ENCODE results near the gene AKR1C1.
"Not testable (repeated sequence)": the region's sequence is repeated elsewhere in the genome, so short reads cannot be mapped to it uniquely, and the experiment has no call there.

Gene AKR1C1

DNA sequence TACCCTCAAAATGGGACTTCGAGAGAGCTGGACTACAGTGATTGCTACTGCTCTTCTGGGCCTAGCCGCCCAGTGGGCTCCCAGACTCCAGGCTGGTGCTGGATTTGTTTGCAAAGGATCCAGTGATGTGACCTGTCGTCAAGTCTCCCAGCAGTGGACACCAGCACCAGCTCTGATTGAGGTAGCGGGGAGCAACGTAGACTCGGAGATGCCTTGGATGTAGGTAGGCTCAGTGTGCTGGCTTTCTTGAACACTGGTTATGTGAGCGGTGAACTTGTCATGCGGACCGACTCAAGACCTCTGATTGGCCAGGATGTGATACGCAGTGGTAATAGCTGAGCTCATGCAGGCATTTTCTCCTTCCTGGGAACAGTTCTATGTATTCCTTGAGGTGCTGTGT is 21.0 kb downstream of the AKR1C1 start:
- DNase-seq = no peak

GRCh38 chr10:4984971-4985594 is 21.9 kb downstream of the AKR1C1 start:
- no peak for DNase-seq

GRCh38 chr10:4988000-4988641 is 24.9 kb downstream of the AKR1C1 start:
- DNase-seq = not testable (repeated sequence)

GRCh38 chr10:4990217-4990616 is 27.0 kb downstream of the AKR1C1 start:
- no peak for DNase-seq

GRCh38 chr10:4991463-4991862 is 28.2 kb downstream of the AKR1C1 start:
- not testable (repeated sequence) for DNase-seq

- not testable (repeated sequence) for DNase-seq
Measured at GRCh38 chr10:4992564-4992963, 29.3 kb downstream of the AKR1C1 start.

- DNase-seq = not testable (repeated sequence)
Measured at GRCh38 chr10:4994260-4994659, 31.0 kb downstream of the AKR1C1 start.

- DNase-seq = no peak
Measured at GRCh38 chr10:4998671-4999070, 35.5 kb downstream of the AKR1C1 start.

DNA sequence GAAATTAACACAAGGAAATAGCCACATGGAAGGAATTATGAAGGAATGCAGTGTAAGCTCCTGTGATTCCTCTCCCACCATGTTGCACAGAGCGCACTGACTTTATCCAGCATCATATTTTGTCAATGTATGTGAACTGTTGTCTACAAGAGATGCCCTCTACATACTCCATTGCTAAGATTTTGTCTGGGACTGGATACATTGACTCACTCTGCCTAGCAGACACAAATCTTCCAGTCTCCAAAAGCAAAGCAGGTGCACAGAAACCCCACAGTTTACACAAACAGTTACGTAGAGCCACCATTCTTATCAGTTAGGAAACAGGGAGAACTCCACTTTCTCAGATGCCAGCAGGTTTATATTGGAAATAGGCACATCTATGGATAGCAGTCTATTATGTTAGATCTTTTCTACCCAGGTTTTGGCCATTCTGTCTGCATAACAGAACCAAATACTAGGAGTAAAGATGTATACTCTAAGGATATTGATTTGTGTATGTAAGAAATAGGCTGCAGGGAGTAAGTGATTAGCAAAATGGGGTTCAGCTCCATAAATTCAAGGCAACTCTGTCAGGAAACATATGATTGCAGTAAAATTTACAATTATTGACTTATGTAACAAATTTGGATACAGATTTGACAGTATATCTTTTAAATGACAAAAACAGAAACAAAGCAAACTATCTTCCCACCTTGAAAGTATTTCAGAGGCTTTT is 39.0 kb downstream of the AKR1C1 start:
- DNase-seq = no peak

- DNase-seq = not testable (repeated sequence)
Measured at GRCh38 chr10:5003127-5004029, 40.2 kb downstream of the AKR1C1 start, which contains the start of gene AKR1C2. AKR1C2 (minus strand) TSS chr10:5003857; CDS start chr10:5003835, 22 bp downstream.

- not testable (repeated sequence) for DNase-seq
Measured at GRCh38 chr10:5004030-5004385, 40.8 kb downstream of the AKR1C1 start.

- not testable (repeated sequence) for DNase-seq
Measured at GRCh38 chr10:5004501-5004900, 41.3 kb downstream of the AKR1C1 start.

- not testable (repeated sequence) for DNase-seq
Measured at GRCh38 chr10:5008857-5009548, 45.8 kb downstream of the AKR1C1 start.

DNA sequence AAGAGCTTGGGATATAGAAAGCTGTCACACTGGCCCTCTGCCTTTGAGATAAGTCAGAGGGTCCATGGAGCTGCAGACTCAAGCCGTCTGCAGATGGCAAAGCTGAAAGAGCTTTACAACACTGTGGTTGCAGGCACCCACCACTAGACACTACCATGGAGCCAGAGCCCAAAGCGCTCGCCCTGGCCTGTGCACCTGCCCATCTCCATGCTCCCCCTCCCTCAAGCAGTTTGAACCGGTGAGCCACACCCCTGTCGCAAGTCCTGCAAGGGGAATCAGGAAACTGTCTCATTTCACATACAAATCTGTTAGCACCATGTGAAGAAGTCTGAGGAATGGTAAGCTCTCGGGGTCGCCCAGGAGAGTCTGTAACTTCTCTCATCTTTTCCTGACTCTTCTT is 46.8 kb downstream of the AKR1C1 start:
- not testable (repeated sequence) for DNase-seq

GRCh38 chr10:5011392-5011791 is 48.2 kb downstream of the AKR1C1 start:
- DNase-seq = not testable (repeated sequence)

DNA sequence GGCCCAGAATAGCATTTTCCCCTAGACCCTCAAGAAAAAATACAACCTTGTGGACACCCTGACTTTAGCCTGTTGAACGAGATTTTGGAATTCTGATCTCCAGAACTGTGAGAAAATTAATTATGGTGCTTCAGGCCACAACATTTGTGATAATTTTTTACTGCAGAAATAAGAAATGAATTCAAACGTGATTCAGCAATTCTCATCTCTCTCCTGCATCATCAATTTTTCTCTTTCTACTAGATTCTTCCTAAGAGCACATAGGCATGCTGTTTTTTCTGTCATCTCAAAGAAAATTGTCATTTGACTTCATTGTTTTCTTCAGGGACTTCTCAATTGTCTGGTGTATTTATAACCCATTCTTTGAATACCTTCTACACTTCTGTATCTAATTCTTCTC is 49.4 kb downstream of the AKR1C1 start:
- no peak for DNase-seq

DNA sequence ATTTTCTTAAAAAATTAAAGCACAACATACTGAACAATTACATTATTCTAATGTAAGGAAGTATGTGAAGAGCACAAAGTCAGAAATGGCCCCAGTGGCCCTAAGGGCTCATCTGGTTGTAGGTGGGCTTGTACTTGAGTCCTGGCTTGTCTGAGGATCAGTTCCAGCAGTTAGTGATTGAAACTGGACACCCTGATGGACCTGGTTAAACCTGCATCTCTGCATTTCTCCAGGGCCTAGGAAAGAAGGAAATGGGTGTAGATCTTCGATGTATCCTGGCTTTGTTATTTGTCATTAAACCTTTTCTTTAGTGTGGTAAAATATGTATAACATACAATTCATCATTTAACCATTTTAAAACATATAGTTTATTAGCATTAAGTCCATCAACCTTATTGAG is 50.2 kb downstream of the AKR1C1 start:
- DNase-seq = no peak

DNA sequence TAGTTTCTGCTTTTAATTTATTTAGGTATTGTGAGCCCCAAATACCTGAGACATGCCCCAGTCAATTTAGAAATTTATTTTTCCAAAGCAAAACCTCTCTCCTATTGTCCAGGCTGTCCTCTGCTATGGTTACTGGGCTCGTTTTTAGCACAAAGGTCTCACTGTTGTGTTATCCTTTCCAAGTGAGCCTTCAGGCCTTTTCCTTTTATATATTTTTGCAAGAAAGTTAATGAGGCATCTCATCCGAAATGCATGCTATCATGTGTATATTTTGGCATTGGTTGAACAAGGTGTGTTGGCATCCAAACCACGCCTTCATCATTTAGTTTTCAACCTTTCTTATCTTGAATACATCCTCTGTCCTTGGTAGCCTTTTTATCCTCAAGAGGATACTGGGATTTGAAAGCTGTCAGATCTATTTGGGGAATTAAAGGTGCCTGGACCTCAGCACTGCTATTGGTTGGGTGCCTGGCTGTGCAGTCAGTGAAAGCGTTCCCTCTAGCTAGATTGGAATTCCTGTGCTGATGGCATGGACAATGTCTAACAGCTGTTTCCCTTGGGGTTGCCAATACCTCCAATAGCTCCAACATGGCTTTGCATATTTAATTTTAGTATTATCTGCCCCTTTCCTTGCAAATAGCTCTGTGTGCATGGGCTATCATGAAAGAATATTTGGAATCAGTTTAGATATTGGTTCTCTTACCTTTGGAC is 51.1 kb downstream of the AKR1C1 start:
- DNase-seq = not testable (repeated sequence)

GRCh38 chr10:5014936-5015335 is 51.7 kb downstream of the AKR1C1 start:
- DNase-seq = no peak

GRCh38 chr10:5018134-5018533 is 54.9 kb downstream of the AKR1C1 start:
- no peak for DNase-seq

DNA sequence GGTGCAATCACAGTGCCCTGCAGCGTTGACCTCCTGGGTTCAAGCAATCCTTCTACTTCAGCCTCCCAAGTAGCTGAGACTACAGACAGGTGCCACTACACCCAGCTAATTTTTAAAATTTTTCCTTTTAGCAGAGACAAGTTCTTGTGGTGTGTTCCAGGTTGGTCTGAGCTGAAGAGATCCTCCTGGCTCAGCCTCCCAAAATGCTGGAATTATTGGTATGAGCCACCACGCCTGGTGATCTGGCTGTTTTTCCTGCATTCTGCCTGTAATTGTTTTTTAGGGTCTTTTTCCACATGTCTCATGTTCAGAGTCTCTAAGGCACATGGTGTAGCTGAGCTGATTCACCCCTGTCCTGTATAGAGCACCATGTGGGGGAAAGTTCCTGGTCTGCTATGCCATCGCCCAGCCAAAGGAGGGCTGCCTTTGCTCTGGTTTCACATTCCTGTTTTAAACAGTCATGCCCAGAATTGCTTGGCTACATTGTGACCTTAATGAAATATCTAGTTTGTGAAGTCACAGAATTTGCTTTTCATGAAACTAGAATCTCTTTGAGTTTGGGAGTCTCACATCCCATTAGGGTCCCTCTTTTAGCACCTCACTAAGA is 55.6 kb downstream of the AKR1C1 start:
- DNase-seq = not testable (repeated sequence)

Measured in SW 1271 (cell line).